KG1 (cell line): ENCODE measurements around the gene KANK4.

Source experiments
- DNase-seq: peaks from one replicate; lab custom pipeline; 2025; lab: John Stamatoyannopoulos, UW

Gene KANK4

DNA sequence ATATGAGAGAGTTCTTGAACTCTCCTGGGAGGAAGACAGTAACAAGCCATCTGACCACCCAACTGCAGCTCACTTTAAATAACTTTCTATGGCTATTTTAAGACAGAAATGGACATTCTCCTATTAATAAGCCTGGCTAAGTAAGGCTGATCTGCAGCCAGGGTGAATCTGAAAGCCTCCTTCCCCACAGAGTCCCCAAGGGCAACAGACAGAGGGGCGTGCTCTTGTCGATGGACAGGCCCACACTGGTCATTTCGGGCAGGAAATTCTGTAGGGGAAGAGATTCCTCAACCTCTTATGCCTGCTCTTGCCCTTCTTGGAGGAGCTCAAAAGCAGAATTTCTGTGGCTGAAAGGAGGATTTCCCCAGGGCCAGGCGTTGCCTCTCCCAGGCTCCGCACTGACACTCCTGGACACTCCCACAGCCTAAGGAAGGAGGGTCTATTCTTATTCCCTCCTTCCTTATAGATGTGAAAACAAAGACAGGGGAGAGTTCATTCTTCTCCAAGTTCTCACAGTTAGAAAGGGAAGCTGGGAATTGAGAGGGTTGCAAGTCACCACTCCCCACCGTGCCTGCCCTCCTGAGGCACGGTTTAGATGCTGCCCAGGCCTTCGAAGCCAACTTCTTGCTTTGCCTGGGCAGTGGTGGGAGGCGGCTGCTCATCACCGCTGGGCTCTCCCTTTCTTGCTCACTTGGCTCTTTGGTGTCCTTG, 17.9 kb upstream of the KANK4 start:
- no peak for DNase-seq

DNA sequence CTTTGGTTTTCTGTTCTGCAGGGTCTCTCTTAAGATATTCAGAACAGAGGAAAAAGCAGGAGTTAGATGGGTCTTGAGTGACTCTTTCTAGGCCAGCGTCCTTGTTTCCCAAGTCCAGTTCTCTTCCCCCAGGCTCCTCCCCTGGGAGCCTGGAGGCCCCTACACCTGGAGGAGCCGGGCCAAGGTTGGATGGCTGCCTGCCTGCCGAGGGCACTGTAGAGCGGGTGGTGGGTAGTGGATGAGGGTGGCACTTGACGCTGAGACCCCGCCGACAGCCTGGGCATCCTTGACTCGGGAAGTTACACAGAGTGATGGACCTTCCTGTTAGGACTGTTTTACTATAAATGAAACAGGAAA, 17.4 kb upstream of the KANK4 start:
- DNase-seq, result no peak

GRCh38 chr1:62335656-62336055, 16.4 kb upstream of the KANK4 start:
- DNase-seq, result no peak

- no peak for DNase-seq
These were observed 15.3 kb upstream of the KANK4 start for GRCh38 chr1:62334434-62334985.

GRCh38 chr1:62333441-62333840, 14.2 kb upstream of the KANK4 start:
- DNase-seq, result no peak

DNA sequence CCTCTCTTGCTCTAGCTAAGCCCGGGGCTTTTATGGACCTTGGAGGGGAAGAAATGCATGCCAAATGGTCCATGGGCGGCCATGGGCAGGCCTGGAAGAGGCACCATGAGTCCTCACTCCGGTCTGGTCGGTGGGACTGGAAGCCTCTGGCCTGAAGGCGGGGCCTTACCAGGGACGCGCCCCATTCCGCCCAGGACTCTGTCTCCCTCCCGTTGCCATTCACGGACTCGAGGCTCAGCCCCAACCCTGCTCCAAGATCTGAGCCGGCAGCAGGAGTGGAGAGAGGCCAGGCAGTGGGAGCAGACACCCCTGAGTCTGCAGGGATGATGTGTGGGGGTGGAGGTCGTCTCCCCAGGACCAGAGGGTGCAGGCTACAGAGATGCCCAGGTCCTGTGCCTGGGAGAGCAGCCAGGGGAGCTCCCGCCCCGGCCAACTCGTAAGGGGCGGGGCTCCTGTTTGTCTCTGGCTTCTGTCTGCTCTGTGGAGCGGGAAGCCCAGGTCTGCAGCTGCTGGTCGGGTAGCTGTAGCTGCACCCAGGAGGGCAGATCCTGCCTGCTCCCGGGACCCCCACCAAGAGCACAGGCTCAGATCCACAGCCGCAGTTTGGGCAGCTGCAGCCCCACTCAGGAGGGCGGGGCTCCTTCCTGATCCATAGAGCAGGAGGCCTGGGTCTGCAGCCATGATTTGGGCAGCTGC, 8.3 kb upstream of the KANK4 start:
- DNase-seq, result no peak

DNA sequence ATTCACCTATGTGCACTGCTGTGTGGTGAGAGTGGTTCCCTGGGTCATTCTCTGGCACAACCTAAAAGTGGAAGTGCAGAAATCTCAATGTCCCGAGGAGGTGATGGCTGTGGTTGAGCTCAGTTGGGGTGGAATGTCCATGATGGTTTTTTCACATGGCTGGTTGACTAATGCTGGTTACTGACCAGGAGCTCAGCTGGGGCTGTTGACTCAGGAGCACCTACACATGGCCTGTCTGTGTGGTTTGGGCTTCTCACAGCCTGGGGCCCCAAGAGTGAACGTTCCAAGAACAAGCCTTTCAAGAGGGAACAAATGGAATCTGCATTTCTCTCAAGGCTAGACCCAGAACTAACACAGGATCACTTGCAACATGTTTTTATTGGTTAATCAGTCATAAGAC, 6.4 kb upstream of the KANK4 start:
- no peak for DNase-seq

DNA sequence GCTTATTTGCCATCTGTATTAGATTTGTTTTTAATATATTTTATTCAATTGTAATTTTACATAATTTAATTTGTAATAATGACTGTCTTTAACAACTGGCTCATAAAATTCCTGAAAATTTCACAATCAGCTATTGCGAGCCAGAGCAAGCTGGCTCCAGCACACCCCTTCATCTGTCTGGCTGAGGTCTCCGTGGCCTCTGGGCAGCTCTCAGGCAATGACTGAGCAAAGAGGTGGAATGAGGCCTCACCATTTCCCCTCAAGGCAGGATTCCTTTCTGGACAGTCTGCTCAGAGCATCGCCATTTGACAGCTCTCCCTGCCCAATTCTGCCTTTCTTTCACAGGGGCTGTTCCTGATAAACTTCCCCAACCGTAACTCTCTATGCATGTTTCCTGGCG, 5.8 kb upstream of the KANK4 start:
- no peak for DNase-seq

GRCh38 chr1:62321446-62321845, 2.2 kb upstream of the KANK4 start:
- DNase-seq, result no peak

DNA sequence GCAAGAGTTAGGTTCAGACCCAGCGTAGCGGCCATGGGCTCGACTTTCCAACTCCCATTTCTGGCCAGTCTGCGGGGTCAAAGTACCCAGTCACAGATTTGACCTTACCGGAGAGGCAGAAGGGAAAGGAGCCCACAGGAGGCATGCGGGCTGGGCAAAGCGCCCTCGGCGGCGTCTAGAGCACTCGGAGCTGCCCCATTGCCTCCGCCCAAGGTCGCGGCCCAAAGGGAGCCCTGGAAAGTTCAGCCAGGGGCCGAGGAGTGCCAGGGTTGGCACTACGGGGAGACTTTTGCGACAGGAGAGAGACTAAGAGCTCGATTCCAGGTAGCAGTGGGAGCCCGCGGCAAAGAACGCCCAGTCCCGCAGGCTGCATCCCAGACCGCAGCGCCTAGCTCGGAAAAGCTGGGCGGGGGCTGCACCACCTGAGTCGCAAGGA, 896 bp downstream of the KANK4 start:
- DNase-seq, result no peak

GRCh38 chr1:62317021-62317768, 2.0 kb downstream of the KANK4 start:
- DNase-seq, result no peak

GRCh38 chr1:62316135-62316534, 3.1 kb downstream of the KANK4 start:
- DNase-seq, result no peak

DNA sequence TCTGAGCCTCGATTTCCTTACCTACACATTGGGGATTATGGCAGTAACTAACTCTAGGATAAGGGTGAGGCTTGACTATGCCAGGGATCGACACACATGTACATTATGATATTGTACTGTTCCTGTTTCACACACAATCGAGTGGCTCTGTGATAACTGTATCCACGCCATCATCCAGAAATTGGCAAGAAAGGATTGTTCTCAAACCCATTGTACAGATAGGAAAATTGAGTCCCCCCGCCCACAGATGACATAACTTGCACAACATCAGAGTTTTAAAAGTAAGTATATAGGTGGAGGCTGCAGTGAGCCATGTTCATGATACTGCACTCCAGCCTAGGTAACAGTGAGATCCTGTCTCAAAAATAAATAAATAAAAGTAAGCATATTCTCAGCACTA, 3.8 kb downstream of the KANK4 start:
- DNase-seq, result no peak

- DNase-seq, result no peak
These were observed 4.5 kb downstream of the KANK4 start for GRCh38 chr1:62314454-62315350.

GRCh38 chr1:62312698-62313097, 6.5 kb downstream of the KANK4 start:
- DNase-seq, result no peak

DNA sequence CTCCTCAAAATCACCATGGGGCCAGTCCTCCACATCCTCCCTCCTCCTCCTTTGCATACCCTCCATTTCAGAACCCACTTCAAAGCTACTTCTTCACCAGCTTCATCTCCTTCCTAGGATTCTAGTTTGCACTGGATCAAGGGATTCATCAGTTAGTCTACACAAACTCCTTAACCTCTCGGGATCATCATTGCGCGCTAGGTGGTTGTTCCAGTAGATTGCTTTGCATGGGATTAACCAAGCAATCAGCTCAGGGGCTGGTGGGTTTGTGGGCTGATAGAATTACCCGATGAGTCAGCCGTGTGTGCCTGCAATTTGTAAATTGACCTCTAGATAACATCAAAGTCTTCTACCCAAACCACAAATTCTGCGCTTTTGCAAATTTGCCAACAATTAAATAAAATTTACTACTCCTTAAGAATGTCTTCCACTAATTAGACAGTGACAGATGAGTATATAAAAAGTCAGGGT, 7.7 kb downstream of the KANK4 start:
- no peak for DNase-seq

DNA sequence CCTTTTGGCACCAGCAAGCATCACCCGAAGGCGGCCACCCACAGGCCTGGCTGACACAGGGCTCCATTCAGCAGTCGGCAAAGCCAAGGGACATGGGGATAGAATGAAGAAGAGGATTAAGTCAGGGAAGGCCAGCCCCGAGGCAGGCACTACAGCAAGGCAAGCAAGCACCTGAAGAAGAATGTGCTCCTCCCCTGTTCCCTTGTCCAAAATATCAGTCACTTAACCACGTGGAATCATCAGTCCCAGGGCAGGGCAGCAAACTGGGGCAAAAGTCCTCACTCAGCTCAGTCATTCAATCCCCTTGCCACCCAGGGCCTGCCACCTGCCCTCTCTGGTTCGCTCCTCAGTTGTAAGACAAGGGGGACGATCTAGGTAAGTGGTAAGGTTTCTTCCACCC, 9.3 kb downstream of the KANK4 start:
- no peak for DNase-seq

- DNase-seq, result no peak
These were observed 10.6 kb downstream of the KANK4 start for GRCh38 chr1:62308606-62309005.

DNA sequence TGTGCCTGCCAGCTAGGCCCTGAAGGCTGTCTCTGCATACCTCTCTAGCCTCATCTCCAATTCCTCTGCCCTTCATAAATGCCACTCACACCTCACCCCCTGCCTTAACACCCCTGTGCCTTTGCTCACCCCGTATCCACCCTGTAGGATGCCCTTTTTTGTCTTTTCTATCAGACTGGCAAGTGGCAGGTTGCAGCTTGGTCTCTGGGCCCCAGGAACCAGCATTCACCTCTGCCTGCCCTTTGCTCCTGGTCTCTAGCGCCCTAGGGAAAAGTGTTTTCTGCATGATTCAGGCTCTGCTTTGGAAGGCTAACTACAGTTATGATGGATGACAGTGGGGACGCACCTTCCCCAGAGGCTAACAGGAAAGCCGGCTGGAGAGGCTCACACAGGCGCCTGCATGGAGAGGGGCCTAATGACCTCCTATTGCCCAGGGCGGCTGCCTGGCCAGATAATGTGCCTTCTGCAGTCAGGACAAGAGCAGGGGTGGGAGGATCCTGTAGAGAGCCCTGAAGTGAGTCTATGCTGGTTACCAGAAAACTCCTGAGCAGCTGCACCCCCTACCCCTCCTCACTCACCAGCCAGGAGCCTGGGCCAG, 11.2 kb downstream of the KANK4 start:
- no peak for DNase-seq

- DNase-seq, result no peak
These were observed 11.8 kb downstream of the KANK4 start for GRCh38 chr1:62307446-62307845.

DNA sequence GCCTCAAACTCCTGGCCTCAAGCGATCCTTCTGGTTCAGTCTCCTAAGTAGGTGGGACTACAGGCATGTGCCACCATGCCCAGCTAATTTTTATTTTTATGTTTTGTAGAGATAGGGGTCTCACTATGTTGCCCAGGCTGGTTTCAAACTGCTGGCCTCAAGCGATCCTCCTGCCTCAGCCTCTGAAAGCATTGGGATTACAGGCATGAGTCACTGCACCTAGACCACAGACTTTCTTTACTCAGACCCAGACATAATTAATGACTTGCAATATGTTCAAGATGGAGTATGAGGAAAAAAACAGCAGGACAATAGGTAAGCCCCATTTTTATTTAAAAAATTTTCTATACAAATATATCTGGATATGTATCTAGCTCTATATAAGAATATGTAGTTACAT, 13.2 kb downstream of the KANK4 start:
- no peak for DNase-seq
